ENCODE results near the gene C8A. TPM values are rescaled to one million over a fixed set of nuclear protein-coding genes. Genes with fewer than 3 reads are reported as not detected.

Gene C8A
- total and polyA plus RNA-seq, 2 of the 13 experiments (the other 11 are each of a cell fraction or from before 2014, with no cell fraction given), result 10.5 to 15.0 TPM

- no peak for TF ChIP-seq ZNF646 (CRISPR knock-in tag; IDR thresholded peaks at IDR 0.05)
- peak; percentile 62; the same call in 1 of the 2 replicates for TF ChIP-seq RCOR2 (CRISPR knock-in tag; IDR thresholded peaks at IDR 0.05)
- 0 out of 2 replicates have a peak, but pooled peaks have one; percentile 29 for TF ChIP-seq ZMYM3 (CRISPR knock-in tag; IDR thresholded peaks at IDR 0.05)
- TF ChIP-seq KDM1A (CRISPR knock-in tag; IDR thresholded peaks at IDR 0.05), result peak; percentile 81; the same call in 1 of the 2 replicates
- TF ChIP-seq ETS1 (CRISPR knock-in tag; IDR thresholded peaks at IDR 0.05), result no peak
Observed at GRCh38 chr1:56953386-56953785, 98.8 kb downstream of the C8A start (continued).

GRCh38 chr1:56954664-56955063 is 100.1 kb downstream of the C8A start:
- in situ Hi-C loops (cut with HindIII; ENCODE audit: extremely low pct_ligation_motif_present, low pct_unique_long_range_greater_than_20kb), result no loop called here
- FAIRE-seq, result no peak
- H3K4me3 ChIP-seq (replicated peaks in 1 of 3; ENCODE audit: insufficient read depth in 1 of 3, low read depth in 2 of 3, low read length in 3 of 3), result no peak overlapping the region
- intact Hi-C loops (cut with micrococcal nuclease; ENCODE audit: unreplicated experiment), result no loop called here
- H3K27ac ChIP-seq (ENCODE audit: extremely low read length, insufficient read depth, low read length), result no peak overlapping the region
- no peaks in the 10 kb centered on the region for H3K79me2 ChIP-seq (ENCODE audit: insufficient read depth, low read length)
- POLR2A ChIA-PET, result no interaction called here
- 100% methylated on average over 1 of the region's 1 CpG for WGBS (ENCODE audit: low lambda C conversion rate)
- peaks cover 76% of the 10 kb centered on the region for H3K4me1 ChIP-seq (ENCODE audit: insufficient read depth, low read length)
- no peak for DNase-seq (ENCODE audit: low spot score)
- no peak overlapping the region for H2AFZ ChIP-seq (ENCODE audit: low read length)
- H4K20me1 ChIP-seq (ENCODE audit: insufficient read depth, low read length), result no peaks in the 10 kb centered on the region
- CTCF ChIA-PET (ENCODE audit: low intra/inter-chr PET ratio, low total read pairs), result no interaction called here
- no peaks in the 10 kb centered on the region for H3K27me3 ChIP-seq (ENCODE audit: control insufficient read depth in 1 of 2, insufficient read depth in 2 of 2, low read length in 2 of 2)
- no peaks in the 10 kb centered on the region for H3K9me3 ChIP-seq (ENCODE audit: low read length)
- no peak overlapping the region for H3K9ac ChIP-seq (ENCODE audit: insufficient read depth, low read depth, low read length)
- no peaks in the 10 kb centered on the region for H3K36me3 ChIP-seq (replicated peaks in 1 of 2; ENCODE audit: control insufficient read depth in 1 of 2, insufficient read depth in 2 of 2, low read length in 2 of 2)
- H3K4me2 ChIP-seq (ENCODE audit: low read depth, low read length), result no peak overlapping the region
- no TSS peak for BruUV-seq (replicated peaks)
- ATAC-seq, result no peak
- no peak for TF ChIP-seq ZNF552 (CRISPR knock-in tag; IDR thresholded peaks at IDR 0.05; ENCODE audit: borderline replicate concordance)
- no peak for TF ChIP-seq SMARCC2 (IDR thresholded peaks at IDR 0.05)
- no peak for TF ChIP-seq ZNF891 (CRISPR knock-in tag; IDR thresholded peaks at IDR 0.05)
- no peak for TF ChIP-seq TGIF2 (CRISPR knock-in tag; IDR thresholded peaks at IDR 0.05)
- TF ChIP-seq ZIK1 (CRISPR knock-in tag; IDR thresholded peaks at IDR 0.05; ENCODE audit: borderline replicate concordance, low read depth), result no peak
- TF ChIP-seq GMEB1 (CRISPR knock-in tag; IDR thresholded peaks at IDR 0.05; ENCODE audit: borderline replicate concordance), result no peak
- no peak for TF ChIP-seq ZNF710 (CRISPR knock-in tag; IDR thresholded peaks at IDR 0.05; ENCODE audit: borderline replicate concordance)

Measured in HepG2 (cell line).